Lung microvascular endothelial cell (primary cell): ENCODE results near the gene GRAP. TPM values are rescaled to one million over a fixed set of nuclear protein-coding genes. Genes with fewer than 3 reads are reported as not detected.

ENCODE experiments used
- DNase-seq, 2 donors: peaks; one replicate each; pipeline versions ENCODE4 v3.0.0 to v3.0.0-alpha.2; 2010; ENCODE audit warnings: low read depth in 2 of 2
- total RNA-seq: library from RNA; depleted of rRNA; stranded (reverse); fragments of >200 nt; gene quantifications from 2 replicates; pipeline ENCODE4 v1.2.1, GENCODE V29; 2014

Gene GRAP
- total RNA-seq, 1 donor from 2014 or later = 267 TPM

DNA sequence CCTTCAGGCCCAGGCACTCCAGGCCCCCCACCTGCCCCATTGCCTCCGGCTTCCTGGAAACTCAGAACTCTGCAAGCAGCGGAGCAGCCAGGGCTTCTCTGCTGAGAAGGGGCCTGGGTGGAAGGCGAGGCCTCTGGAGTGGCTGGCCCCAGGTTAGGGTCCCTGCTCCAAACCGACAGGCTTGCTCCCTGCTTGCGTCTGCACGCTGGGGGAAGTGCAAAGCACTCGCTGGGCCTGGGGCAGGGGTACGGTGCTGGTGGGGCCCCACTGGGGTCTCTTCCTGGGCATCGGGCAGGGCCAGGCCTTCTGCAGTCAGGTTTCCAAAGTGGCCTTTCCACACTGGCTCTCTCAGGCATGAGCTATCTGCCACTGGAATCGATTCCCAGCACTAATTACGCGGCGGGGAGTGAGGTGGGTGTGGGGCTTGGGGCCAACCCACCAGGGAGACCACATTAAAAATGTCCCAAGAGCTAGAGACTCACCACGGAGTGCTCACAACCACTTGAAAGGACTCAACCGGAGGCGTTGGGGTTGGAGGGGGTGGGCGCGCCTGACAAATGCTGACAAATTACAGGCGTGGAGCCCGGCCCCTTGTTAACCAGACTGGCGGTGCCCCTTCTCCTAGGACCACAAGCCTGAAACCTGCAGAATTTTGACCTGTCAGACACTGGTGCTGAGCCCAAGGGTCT is 60.1 kb downstream of the GRAP start:
- no peak for DNase-seq

DNA sequence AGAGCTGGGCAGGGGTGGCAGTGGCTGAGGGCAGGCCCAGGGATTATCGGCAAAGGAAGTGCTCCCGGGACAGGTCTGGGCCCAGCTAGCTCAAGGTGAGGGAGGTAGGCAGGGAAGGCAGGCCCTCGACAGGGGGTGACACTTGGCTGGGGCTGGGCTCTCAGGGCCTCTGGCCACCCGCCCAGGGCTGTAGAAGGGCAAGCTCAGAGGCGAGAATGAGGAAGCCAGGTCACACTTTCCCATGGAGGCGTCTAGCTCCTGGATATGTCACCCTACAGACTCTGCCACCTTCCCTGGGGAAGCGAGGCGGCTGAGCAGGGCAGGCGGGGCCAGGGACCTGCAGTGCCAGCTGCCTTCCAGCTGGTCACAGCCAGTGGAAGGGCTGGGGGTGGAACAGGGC is 61.3 kb downstream of the GRAP start:
- no peak for DNase-seq

DNA sequence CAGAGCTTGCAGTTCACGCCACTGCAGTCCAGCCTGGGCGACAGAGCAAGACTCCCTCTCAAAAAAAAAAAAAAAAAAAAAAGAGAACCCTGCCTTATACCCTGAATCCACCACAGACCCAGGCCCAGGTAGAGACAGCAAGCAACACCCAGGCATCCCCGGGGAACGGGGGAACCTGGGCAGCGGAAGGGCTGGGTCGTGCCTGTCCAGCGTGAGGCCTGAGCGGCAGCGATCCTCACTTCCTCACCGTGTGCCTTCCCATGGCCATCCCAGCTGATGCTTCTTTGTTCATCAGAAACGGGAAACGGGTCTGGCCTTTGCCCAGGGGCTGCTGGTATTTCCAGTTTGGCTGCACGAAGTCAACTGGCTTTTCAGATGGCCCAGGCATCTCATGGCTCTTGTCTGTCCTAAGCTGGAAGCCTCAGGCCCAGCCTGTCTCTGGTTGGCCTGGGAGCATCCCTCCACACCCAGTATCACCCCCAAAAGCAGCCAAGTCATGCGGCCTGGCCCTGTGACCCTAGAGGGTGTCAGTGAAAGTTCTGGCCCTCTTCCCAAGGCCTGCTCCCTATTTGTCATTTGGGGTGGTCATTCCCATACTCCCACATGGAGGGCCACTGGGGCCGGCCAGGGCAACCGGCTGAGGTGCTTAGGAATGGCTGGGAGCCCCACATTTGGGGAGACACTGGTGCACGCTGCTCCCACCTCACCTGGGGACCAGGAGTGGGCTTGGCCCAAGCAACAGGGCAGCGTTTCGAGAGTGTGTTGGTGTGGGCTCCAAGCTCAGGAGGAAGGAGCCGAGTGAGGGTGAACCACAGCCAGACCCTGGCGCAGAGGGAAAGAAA is 62.3 kb downstream of the GRAP start:
- DNase-seq = no peak

DNA sequence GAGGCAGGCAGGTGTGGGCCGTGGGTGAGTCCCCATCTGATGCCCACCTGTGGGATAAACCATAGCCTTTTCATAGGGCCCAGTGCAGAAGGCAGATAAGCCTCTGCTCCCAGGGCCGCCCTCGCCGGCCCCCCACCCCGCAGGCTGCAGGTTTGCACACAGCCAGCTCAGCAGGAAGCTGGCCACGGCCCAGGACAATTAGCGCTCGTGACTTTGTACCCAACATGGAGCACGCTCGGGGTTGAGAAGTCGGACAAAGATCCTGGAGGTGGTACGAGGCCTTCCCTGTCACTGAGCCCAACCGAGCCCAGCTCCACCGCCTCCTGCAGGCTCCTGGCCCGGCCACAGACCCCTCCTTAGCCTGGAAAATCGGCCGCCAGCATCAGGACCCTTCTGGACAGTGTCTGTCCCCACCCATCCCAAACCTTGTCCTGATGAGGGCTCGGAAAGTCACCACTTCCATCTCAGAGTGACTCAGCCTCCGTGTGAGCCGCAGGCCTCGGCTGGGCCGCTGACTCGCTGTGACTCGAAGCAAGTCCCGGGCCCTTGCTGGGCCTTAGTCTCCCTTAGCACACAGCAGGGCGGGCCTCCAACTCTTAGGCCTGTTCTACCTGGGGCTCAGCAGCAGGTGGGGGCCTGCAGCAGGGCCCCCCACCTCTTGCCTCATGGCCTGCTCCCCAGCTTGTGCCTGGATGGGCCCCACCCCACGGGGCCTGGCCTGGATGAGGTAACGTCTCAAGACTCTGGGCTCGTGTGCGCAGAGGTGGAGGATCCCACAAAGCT is 64.9 kb downstream of the GRAP start:
- DNase-seq = peak; percentile 67 to 73

DNA sequence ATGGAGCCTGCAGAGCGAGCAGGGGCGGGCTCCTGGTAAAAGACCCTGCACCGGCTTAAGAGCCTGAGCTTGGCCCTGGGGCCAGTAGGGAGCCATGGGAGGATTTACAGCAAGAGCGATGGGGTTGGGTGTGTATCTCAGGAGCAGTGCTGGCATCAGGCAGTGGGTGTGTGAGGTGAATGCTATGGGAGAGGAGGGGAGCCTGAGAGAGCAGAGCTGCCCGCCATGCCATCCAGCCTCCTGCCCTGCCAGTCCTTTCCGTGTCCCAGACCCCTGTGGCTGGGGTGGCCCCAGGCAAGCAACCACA is 65.5 kb downstream of the GRAP start:
- DNase-seq = no peak

DNA sequence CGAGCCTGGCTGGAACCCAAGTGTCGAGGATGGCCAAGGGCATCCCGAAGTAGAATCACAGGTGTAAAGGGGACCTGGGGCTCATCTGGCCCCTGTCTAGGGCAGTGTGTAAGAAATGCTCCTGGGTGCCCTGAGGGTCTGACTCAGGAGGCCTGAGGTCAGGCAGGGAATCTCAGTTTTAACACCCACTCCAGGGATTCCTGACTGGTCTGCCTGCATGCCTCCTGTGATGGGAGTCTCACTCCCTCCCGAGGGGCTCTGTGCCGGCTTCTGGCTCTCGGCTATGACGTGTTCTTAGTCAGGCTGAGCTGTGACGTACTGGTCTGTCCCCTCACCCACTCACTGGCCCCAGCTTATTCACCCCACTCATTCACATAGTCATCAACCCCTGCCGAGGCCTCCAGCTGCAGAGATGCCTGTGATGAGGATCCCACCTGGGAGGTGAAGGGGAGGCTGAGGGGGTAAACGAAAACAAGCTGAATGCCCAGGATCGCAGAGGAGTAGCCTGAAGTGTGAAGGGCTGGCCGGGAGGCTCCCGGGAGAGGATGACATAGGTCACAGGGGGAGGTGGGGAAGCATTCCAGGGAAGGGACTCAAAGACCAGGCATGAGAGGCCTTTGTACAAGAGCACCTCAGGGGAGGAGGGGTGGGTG is 65.9 kb downstream of the GRAP start:
- DNase-seq = no peak

DNA sequence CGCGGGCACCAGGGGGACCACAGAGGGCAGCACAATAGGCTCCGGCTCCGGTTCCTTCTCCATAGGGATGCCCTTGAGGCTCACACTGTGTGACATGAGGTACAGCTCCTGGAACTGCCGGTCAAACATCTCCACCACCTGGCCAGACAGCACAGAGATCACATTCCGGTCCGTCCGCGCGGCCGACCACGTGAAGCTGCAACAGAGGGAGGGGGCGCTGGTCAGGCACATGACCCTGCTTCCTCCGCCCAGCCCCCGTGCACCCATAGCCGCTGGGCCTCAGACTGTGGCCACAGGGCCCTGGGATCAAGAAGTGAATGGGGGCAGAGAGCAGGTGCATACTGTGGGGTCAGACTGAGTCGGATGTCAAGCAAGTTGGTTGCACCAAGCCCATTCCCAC is 68.1 kb downstream of the GRAP start:
- DNase-seq = no peak

DNA sequence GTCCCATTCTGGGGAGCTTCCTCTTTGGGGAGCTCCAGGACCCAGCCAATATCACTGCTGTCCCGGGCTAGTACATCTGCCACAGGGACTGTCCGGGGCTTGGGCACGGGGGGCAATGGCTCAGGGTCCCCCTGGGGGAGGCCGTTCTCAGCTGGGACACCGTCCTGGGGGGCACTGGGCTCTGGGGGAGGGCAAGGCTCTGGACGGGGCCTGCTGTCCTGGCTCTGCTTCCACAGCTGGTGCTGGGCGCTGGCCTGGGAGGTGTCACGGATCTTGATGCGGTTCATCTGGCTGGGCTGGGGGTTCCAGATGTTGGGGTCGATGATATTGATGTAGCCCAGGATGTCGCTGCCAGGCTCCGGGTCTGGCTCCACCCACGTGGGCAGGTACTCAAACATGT is 68.7 kb downstream of the GRAP start:
- DNase-seq = no peak

DNA sequence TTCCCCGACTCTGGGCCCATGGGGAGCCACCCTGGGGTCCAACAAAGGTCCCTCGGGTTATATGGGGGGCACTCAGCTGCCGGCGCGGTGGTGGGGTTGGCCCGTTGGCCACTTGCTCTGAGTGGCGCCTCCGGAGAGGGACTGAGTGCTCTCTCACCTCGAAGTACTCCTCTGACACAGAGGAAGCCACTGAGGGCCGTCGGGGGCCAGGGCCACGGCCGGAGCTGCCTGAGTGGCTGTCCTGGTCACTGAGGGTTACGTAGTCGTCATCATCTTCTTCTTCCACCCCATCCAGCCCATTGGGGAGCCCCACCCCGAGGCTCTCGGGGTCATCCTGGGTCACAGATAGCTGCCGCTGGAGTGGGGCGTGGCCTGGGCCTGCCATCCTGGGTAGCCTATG is 69.1 kb downstream of the GRAP start:
- no peak for DNase-seq

DNA sequence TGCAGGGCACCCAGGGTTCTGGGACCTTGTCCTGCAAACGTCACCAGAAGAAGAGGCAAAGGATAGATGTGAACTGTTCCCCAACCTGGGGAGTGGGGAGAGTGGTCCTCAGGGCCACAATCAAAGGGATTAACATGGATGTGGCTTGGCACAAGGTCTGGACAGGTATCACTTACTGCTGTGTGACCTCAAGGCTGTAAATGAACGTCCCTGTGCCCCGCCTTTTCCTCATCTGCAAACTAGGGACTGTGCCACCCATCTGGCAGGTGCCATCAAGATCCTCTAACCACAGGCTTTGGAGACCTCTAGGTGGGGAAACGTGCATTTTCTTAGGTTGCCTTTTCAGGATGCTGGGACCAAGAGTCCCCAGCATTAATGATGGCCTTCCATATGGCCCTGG is 69.7 kb downstream of the GRAP start:
- DNase-seq = no peak

DNA sequence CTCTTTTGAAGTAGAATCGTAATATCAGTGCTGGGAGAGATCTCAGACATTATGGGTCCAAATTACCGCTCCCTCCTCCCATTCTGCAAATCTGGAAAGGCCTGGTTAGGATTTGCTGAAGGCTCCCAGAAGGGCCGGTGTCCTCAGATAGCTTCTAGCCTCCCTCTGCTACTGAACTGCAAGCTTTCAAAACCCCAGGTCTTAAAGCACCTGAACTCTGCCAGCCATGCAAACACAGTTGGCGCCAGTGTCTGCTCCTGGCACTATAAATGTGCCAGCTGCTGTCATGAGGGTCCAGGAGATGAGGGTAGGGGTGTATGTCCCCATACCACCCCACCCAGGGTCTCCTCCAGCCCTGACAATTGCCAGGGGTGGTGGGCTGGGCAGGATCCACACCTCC is 70.6 kb downstream of the GRAP start:
- DNase-seq = no peak

DNA sequence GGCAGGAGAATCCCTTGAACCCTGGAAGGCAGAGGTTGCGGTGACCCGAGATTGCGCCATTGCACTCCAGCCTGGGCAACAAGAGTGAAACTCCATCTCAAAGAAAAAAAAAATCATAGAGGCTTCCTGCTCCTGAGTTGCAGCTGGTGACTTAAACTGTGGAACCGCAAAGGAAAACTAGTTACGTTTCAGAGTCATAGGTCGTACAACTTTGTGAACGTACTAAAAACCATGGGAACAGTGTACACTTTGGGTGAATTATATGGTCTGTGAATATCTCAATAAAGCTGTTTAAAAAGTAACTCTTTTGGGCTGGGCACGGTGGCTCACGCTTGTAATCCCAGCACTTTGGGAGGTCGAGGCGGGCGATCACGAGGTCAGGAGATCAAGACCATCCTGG is 71.2 kb downstream of the GRAP start:
- no peak for DNase-seq

DNA sequence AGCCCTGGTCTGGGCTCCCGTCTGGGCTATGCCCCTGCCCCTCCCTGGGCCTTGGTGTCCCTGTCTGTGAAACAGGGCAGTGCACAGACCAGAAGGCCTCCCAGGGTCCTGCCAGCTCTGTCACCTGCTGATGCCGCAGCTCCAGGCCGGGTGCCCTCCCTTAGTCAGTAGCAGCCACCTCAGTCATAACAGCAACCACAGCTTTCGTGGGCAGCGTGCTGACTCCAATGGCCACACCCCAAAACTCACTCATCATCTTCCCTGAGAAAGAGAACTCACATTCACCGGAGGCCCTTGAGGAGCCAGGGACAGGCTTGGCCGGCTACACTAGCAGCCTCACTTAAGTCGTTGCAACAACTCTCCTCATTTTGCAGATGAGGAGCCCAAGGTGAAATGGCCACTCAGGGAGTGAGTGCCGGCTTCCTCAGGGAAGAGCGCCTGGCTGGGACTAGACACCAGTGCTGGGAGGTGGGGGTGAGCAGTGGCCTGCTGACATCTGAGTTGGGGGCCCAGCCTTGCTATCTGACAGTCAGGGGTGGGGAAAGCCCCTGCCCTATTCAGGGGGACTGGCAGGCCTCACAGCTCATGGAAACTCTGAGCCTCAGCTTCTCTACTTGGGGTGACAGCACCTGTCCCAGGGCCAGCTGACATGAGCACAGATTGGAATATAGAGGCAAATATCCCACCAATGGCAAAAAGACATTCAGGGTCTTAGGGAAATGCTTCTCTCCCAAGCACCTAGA is 72.2 kb downstream of the GRAP start:
- no peak for DNase-seq

DNA sequence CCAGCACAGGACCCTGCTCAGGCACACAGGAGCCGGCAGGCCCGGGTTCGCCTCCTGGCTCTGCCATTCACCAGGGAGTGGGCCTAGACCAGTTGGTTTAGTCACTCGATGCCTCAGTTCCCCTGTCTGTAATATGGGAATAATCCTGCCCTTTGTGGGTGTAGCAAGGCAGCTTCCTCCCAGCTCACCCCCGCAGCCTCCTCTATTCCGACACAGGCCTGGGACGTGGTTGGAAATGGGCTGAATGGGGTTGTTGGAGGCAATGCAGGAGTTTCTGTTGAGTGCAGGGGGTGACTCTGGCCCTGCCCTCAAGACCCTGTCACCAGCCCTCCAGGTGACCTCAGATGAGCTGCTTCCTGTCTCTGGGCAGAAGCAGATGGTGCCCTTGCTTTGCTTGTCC is 75.0 kb downstream of the GRAP start:
- no peak for DNase-seq

Other genes with a start within 250 kb of the GRAP start
- 32.5 and 44.8 TPM in 2 replicates for gene PRPSAP2, start 188.8 kb downstream of the GRAP start, total RNA-seq
- not detected in 2 replicates for gene SLC5A10, start 94.8 kb downstream of the GRAP start, total RNA-seq
- gene FAM83G, start 42.2 kb downstream of the GRAP start, total RNA-seq = 5.7 and 8.1 TPM in 2 replicates
- gene GRAPL, start 80.6 kb upstream of the GRAP start, total RNA-seq = 23.3 and 108 TPM in 2 replicates
- gene EPN2, start 190.4 kb upstream of the GRAP start, total RNA-seq = 13.1 and 20.6 TPM in 2 replicates